Measurements from ENCODE around the gene ZNF492.
"Not testable (repeated sequence)": the region's sequence is repeated elsewhere in the genome, so short reads cannot be mapped to it uniquely, and the experiment has no call there.

The ZNF492 gene

DNA sequence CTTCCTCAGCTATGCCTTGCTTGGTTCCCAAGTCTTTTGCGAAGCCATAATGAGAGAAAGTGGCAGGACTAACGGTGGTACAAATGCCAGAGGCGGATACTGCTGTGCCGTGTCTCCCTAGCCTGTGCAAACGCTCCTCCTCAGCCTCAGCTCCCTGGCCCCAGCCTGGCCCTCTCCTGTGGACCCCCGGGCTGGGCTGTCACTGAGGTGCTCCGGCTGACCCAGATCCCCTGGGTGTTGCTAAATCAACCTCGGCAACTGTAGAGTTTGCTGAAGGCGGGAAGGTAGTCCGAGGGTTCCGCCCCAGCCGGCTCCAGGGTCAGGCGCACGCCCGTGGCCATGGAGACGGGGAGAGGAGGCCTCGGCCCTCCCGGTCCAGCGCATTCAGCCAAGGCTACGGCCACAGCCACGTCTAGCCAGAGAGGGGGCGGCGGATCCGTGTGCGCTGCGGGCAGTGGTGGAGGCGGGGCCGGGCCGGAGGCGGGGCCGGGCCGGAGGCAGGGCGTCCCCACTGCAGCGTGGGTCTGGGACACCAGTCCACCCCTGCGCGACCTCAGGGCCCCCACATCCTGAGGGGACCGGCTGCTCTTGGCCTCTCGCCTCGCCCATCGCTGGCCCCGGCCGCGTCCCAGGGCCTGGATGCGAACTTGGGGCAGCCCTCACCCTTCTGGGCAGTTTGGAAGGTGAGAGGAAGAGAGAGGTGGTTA lies 16.4 kb upstream of the ZNF492 start:
- no peak for DNase-seq

- no peak for DNase-seq
Observed at GRCh38 chr19:22619371-22619770, 14.8 kb upstream of the ZNF492 start.

GRCh38 chr19:22619932-22620331 lies 14.2 kb upstream of the ZNF492 start:
- DNase-seq: no peak

- DNase-seq: no peak
Observed at GRCh38 chr19:22620401-22620800, 13.7 kb upstream of the ZNF492 start.

DNA sequence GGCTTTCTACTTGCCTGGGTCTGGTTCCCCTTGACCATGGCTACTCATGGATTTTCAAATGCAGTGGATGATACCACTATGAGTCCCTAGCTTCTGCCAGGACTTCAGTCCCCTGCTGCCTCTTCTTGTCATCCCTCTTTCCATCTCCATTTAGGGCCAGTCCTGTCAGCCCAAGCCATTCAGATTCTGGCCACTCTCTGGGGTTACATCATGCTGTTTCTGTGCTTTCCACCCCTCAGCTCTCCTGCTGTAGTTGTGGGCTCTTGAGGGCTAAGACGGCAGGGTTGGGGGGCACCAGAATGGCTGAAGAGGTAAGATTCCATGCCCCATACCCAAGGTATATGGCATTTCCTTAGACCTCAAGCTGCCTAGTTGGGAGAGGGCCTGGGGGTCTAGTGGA lies 13.2 kb upstream of the ZNF492 start:
- DNase-seq: no peak

DNA sequence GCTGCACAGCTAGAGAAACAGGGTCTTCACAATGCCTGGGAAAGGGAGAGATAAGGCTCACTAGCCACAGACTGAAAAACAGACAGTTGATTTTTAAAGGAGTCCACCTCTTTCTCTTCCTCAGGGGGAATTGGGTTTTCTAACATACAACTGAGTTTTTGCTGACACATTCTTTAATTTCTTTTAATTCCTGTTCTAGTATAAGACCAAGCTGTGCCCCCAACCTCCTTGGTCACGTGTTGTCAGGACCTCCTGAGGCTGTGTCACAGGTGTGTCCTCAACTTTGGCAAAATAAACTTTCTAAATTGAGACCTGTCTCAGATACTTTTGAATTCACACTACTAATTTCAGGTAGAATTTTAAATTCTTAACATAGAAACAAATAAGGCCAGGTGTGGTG lies 12.1 kb upstream of the ZNF492 start:
- DNase-seq: no peak

DNA sequence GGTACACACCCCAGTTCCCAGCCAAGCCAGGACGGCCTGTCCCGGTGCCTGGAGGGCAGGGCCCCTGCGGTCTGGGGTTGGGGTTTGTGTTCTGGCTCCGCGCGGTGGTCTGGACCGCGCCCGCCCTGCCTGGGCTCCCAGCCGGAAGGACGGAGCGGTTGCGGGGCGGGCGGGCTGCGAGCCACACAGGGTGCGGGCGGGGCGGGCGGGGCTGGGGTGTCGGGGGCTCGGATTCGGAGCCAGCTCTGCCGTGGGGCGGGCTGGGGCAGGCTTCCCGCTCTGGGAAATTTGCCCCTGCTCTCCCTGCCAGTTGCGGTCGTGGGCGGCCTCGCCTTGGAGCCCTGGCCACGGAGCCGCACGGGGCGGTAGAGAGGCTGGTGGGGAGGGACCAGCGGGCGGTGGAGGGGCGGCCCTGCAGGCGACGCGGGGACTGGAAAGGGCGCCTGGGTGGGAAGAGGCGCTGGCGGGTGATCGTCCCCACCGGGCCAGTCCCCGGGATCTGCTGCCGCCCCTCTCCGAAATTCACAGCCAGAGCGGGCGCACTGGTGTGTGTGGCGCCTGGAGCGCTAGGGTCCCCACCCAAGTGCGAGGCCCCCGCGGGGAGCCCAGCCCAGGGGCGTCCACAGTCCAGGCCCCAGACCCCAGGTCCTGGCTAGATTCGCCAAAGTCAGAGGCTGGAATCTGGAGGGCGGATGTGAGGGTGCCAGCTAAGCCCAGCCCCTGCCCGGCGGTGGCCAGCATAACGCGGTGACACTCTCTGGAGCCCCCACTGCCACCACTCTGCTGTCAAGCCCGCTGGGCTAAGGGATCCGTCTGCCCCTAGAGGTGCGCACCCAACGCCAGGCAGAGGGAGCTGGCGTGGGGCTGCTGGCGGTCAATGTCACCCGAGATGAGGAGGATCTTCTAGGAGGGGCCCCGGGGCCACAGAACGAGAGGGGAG lies 11.0 kb upstream of the ZNF492 start:
- DNase-seq: no peak

DNA sequence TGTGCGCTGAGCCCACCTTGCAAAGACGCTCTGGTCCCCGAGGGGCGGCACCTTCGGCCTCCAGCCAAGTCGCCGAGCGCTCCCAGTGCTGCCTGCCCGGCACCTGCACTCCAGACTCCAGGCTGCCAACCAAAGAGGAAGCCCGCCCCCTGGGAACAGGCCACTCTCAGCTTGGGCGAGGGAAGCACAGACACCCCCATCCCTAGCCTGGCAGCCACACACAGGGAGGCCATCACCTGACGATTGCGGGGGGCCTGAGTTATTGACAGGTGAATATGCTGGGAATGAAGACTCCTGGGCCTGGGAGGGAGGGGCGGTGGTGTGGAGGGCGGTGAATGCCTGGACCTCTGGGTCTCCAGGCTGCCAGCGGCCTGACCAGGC lies 10.3 kb upstream of the ZNF492 start:
- DNase-seq: no peak

- no peak for DNase-seq
Observed at GRCh38 chr19:22625266-22626035, 8.7 kb upstream of the ZNF492 start.

DNA sequence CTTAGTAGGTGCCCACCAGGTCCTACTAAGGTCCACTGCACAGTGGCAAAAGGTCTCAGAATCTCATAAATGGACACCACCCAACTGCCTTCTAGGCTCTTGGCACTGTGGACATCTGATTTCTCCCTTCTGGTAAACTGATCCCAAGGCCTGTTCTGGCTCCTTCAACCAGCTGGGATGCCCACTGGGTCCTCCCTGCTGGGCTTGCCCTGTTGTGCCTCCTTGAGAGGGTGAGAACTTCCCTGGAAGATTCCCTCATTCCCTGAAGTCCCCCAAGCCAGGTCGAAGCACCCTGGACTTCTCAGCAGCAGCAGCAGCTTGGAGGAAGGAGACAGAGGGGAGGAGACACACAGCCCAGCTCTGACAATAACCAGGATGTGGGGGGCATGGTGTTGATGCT lies 6.6 kb upstream of the ZNF492 start:
- DNase-seq: no peak

DNA sequence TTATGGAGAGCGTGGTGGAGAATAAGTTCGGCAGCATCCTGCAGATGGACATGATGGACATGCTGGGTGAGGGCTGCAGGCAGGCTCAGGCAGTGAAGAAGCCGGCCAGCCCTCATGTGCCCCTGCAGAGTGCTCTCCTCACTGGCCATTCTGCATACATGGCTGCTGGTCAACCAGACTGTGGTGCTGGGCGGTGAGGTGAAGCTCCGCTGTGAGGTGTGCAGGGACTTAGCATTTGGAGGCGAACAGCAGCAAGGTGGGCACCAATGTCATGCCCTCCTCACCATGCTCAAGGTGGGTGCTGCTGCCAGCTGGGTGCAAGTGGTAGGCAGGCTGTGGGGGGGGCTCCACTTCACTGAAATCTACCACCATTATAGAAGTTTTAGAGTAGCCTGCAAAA lies 5.7 kb upstream of the ZNF492 start:
- DNase-seq: no peak

DNA sequence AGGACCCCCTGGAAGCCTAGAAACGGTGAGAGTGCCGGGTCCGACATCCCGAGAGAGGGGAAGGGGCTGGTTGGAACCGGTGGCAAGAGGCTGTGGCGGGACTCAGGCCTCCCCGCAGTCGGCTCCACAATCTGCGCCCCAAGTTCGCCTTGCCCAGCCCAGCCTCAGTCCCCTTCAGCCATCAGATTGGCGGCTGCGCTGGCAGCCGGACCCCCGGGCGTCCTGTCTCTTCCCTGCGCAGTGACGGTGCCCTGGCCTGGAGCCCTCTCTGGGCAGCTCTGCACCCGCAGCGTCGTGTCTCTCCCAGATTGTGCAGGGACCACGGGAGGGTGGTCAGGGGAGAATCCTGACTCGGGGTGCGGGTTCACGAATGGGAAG lies 315 bp downstream of the ZNF492 start:
- DNase-seq: no peak

DNA sequence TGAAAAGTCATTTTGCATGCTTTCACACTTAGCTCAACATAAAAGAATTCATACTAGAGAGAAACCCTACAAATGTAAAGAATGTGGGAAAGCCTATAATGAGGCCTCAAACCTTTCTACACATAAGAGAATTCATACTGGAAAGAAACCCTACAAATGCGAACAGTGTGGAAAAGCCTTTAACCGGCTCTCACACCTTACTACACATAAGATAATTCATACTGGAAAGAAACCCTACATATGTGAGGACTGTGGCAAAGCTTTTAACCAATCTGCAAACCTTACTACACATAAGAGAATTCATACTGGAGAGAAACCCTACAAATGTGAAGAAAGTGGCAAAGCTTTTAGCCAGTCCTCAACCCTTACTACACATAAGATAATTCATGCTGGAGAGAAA lies 51.4 kb downstream of the ZNF492 start:
- not testable (repeated sequence) for DNase-seq

GRCh38 chr19:22702661-22703060 lies 68.5 kb downstream of the ZNF492 start:
- DNase-seq: not testable (repeated sequence)

DNA sequence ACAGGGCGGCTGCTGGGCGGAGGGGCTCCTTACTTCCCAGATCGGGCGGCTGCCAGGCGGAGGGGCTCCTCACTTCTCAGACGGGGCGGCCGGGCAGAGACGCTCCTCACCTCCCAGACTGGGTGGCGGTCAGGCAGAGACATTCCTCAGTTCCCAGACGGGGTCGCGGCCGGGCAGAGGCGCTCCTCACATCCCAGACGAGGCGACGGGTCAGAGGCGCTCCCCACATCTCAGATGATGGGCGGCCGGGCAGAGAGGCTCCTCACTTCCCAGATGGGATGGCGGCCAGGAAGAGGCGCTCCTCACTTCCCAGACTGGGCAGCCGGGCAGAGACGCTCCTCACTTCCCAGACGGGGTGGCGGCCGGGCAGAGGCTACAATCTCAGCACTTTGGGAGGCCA lies 69.0 kb downstream of the ZNF492 start:
- not testable (repeated sequence) for DNase-seq

DNA sequence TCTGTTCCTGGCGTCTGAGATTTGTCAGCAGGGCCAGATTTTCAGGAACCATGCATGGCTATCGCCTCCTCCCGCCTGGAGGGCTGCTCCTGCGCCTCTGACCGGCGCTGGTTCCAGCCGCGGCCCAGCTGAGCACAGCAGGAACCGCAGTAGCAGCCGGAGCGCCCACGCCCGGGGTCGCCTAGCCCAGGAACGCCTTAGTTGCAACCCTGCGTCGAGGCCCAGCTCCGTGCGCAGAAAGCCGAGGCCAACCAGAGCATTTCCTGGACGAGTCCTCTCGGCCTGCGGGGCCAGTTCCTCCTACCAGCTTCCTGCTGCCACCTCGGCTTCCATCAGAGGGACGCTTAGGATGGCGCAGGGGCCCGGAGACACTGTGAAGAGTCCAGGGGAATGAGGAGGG lies 74.9 kb downstream of the ZNF492 start:
- no peak for DNase-seq
